ENCODE data around the gene COMMD1.

DNA sequence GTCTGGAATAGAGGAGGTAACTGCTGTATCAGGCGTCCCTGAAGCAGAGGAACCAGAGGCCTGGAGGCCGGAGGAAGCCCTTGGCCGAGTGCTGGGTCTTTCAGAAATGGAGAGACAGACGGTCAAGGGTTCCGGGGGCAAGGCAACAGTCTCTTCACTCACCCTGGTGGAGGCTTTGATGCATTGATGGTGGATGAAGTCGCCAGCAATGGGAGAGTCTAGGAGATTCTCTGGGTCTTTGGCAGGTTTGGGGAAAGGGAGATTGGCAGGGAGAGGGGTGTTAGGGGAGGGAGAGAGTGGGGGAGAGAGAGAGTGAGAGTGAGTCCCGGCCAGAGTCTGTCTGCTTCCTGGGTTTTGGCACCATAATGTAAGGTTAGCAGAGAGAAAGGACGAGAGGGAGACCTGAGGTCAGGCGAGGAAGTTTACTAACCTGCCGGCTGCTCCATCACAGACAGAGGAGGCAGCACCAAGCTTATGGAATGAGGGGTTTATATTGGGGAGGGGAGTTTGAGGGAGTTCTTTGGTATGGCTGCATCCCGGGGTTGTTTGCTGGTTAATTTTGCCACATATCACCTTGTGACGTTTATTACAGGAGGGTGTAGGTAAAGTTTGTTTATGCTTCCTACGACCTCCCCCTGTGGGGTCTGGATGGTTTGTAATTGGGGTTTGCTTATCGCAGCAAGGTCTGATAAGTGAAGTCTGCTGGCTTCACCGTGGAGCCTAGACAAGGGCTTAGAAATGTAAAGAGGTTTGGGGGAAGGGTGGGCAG lies 19.6 kb downstream of the COMMD1 start:
- no peak for TF ChIP-seq EZH2 (IDR thresholded peaks at IDR 0.05; ENCODE audit: low read length, unreplicated experiment)
- TF ChIP-seq, protein P1, sequence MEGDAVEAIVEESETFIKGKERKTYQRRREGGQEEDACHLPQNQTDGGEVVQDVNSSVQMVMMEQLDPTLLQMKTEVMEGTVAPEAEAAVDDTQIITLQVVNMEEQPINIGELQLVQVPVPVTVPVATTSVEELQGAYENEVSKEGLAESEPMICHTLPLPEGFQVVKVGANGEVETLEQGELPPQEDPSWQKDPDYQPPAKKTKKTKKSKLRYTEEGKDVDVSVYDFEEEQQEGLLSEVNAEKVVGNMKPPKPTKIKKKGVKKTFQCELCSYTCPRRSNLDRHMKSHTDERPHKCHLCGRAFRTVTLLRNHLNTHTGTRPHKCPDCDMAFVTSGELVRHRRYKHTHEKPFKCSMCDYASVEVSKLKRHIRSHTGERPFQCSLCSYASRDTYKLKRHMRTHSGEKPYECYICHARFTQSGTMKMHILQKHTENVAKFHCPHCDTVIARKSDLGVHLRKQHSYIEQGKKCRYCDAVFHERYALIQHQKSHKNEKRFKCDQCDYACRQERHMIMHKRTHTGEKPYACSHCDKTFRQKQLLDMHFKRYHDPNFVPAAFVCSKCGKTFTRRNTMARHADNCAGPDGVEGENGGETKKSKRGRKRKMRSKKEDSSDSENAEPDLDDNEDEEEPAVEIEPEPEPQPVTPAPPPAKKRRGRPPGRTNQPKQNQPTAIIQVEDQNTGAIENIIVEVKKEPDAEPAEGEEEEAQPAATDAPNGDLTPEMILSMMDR (conservative IDR thresholded peaks at IDR 0.05; ENCODE audit: low read depth, low read length): no peak

Data from PC-3 (cell line).